Caco-2 (cell line): ENCODE measurements around the gene TNFAIP8L2. TPM values are rescaled to one million over a fixed set of nuclear protein-coding genes. Genes with fewer than 3 reads are reported as not detected.

Experiments
- BruUV-seq: library from RNA; stranded (reverse); fragments of 400-500 nt; replicated peaks from 2 replicates; lab custom pipeline; 2021; lab: Mats Ljungman, UMichigan
- CTCF ChIA-PET: fragments of 300-600 bp; sonication (Branson Sonifier 250); formaldehyde crosslinking; loops from one replicate; lab custom pipeline; 2022; ENCODE audit warnings: antibody characterized with exemption; lab: Charles Lee
- POLR2A ChIA-PET: fragments of 300-600 bp; sonication (Branson Sonifier 250); formaldehyde crosslinking; loops from one replicate; lab custom pipeline; 2022; ENCODE audit warnings: antibody characterized with exemption; lab: Charles Lee
- DNase-seq, 2 experiments: peaks; one replicate each; pipeline versions ENCODE4 v3.0.0 to v3.0.0-alpha.2; 2020 to 2022
- H3K27me3 ChIP-seq: replicated peaks from 2 replicates; pipeline ENCODE4 v1.6.0; 2011; ENCODE audit warnings: low read length; ENCODE audit not compliant: control insufficient read depth, insufficient read depth
- H3K36me3 ChIP-seq: 2 replicates; pipeline ENCODE4 v1.5.1; 2011; ENCODE audit warnings: low read length; ENCODE audit not compliant: control insufficient read depth, insufficient read depth
- H3K4me1 ChIP-seq: fragments of 250-450 bp; sonication (Bioruptor Pico); 2 replicates; pipeline ENCODE4 v1.5.1; 2020; ENCODE audit warnings: mild to moderate bottlenecking
- H3K4me3 ChIP-seq: 2 replicates; pipeline ENCODE4 v1.5.1; 2011; ENCODE audit warnings: low read depth, mild to moderate bottlenecking, control low read depth, low read length
- H3K9me3 ChIP-seq: fragments of 250-450 bp; sonication (Bioruptor Pico); 2 replicates; pipeline ENCODE4 v1.5.1; 2020; ENCODE audit warnings: mild to moderate bottlenecking, moderate library complexity
- H3K27ac Mint-ChIP-seq: one replicate; pipeline ENCODE4 v1.8.0; 2022; ENCODE audit warnings: mixed read lengths; ENCODE audit not compliant: unreplicated experiment
- H3K27me3 Mint-ChIP-seq: one replicate; pipeline ENCODE4 v1.8.0; 2022; ENCODE audit warnings: mixed read lengths; ENCODE audit not compliant: insufficient read depth, unreplicated experiment
- H3K36me3 Mint-ChIP-seq: one replicate; pipeline ENCODE4 v1.8.0; 2022; ENCODE audit warnings: mild to moderate bottlenecking, mixed read lengths; ENCODE audit not compliant: insufficient read depth, unreplicated experiment
- H3K4me1 Mint-ChIP-seq: one replicate; pipeline ENCODE4 v1.8.0; 2022; ENCODE audit warnings: low read depth, mixed read lengths; ENCODE audit not compliant: unreplicated experiment
- H3K4me3 Mint-ChIP-seq: one replicate; pipeline ENCODE4 v1.8.0; 2022; ENCODE audit warnings: mild to moderate bottlenecking, moderate library complexity, mixed read lengths; ENCODE audit not compliant: unreplicated experiment
- H3K9me3 Mint-ChIP-seq: one replicate; pipeline ENCODE4 v1.8.0; 2022; ENCODE audit warnings: mixed read lengths; ENCODE audit not compliant: unreplicated experiment
- intact Hi-C: fragments of 100-400 bp; cut with micrococcal nuclease; formaldehyde crosslinking; loops from one replicate; pipeline ENCODE4 v1.10.0; 2022; ENCODE audit not compliant: unreplicated experiment
- total RNA-seq: library from RNA; stranded (reverse); gene quantifications from 2 replicates; pipeline ENCODE4 v1.2.3, GENCODE V29; 2022
- TF ChIP-seq, protein P1 (sequence below), 2 experiments: fragments of 200-600 bp in 1 of 2; IDR thresholded peaks; 1 replicate in 1 of 2; 2 replicates in 1 of 2; pipeline versions ENCODE4 v1.5.1 to v1.8.0; 2011 to 2022; ENCODE audit warnings: antibody characterized with exemption in 1 of 2, control low read depth in 1 of 2, inconsistent platforms in 1 of 2, low read depth in 1 of 2, low read length in 1 of 2, mild to moderate bottlenecking in 1 of 2, moderate library complexity in 1 of 2; ENCODE audit not compliant: insufficient read depth in 1 of 2, severe bottlenecking in 1 of 2, unreplicated experiment in 1 of 2

Gene TNFAIP8L2
- total RNA-seq, 1 experiment from 2014 or later = not detected

DNA sequence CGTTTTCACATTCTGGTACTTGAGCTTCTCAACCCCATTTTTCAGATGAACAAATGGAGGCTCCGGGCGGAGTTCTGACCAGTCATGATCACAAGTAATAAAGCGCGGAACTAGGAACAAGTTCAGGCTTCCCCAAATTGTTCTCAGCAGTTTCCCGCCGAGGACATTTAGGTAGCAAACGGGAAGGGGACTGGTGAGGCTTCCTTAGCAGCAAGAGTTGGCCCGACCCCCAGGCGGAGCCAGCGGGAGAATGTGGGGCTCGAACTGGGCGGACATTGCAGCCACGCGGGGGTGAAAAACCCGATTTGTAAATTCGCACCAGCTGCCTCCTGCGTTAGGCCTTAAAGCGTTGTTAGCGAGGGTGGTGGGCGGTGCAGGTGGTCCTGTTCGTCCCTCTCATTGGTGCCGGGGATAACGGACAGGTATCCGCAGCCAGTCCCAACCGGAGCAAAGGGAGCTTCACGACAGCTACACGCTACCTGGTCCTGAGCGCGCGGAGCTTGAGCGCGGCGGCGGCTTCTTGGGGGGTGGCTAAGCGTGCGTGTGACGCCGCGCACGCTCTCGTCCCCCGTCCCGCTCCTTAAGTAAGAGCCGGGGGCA, 25.4 kb upstream of the TNFAIP8L2 start:
- H3K36me3 ChIP-seq = no peaks in the 10 kb centered on the region
- H3K36me3 Mint-ChIP-seq = peaks cover 7% of the 10 kb centered on the region
- no peaks in the 10 kb centered on the region for H3K27me3 ChIP-seq
- H3K4me1 ChIP-seq = peaks cover 5% of the 10 kb centered on the region; the same call in 1 of the 2 replicates
- H3K4me3 ChIP-seq = peak overlapping the region; percentile 32
- DNase-seq = peak; percentile 93 to 96
- no peaks in the 10 kb centered on the region for H3K4me1 Mint-ChIP-seq
- TF ChIP-seq, protein P1, sequence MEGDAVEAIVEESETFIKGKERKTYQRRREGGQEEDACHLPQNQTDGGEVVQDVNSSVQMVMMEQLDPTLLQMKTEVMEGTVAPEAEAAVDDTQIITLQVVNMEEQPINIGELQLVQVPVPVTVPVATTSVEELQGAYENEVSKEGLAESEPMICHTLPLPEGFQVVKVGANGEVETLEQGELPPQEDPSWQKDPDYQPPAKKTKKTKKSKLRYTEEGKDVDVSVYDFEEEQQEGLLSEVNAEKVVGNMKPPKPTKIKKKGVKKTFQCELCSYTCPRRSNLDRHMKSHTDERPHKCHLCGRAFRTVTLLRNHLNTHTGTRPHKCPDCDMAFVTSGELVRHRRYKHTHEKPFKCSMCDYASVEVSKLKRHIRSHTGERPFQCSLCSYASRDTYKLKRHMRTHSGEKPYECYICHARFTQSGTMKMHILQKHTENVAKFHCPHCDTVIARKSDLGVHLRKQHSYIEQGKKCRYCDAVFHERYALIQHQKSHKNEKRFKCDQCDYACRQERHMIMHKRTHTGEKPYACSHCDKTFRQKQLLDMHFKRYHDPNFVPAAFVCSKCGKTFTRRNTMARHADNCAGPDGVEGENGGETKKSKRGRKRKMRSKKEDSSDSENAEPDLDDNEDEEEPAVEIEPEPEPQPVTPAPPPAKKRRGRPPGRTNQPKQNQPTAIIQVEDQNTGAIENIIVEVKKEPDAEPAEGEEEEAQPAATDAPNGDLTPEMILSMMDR (IDR thresholded peaks at IDR 0.05; ENCODE audit: insufficient read depth in 1 of 2, low read depth in 1 of 2, low read length in 1 of 2, severe bottlenecking in 1 of 2, unreplicated experiment in 1 of 2) = no peak
- ChIA-PET CTCF (interaction anchor here (0.6 to 1.3 kb wide), 9 partner anchors 11 to 154 kb away, joined by 3 to 26 read pairs (median 4); partner anchors contain the start of gene CDC42SE1), POLR2A (interaction anchor here (0.5 to 1.0 kb wide), 8 partner anchors 9 to 501 kb away, joined by 3 to 7 read pairs (median 3); partner anchors contain the start of genes ENSA and VPS72)
- no peaks in the 10 kb centered on the region for H3K9me3 ChIP-seq
- H3K9me3 Mint-ChIP-seq = no peaks in the 10 kb centered on the region
- no TSS peak for BruUV-seq
- intact Hi-C loops = loop anchor here (2.0 kb wide), 1 partner anchor 16 kb away; the partner anchor contains the start of gene SEMA6C
- H3K27me3 Mint-ChIP-seq = no peaks in the 10 kb centered on the region
- peak overlapping the region; percentile 77 for H3K4me3 Mint-ChIP-seq
- H3K27ac Mint-ChIP-seq = peak overlapping the region; percentile 73

DNA sequence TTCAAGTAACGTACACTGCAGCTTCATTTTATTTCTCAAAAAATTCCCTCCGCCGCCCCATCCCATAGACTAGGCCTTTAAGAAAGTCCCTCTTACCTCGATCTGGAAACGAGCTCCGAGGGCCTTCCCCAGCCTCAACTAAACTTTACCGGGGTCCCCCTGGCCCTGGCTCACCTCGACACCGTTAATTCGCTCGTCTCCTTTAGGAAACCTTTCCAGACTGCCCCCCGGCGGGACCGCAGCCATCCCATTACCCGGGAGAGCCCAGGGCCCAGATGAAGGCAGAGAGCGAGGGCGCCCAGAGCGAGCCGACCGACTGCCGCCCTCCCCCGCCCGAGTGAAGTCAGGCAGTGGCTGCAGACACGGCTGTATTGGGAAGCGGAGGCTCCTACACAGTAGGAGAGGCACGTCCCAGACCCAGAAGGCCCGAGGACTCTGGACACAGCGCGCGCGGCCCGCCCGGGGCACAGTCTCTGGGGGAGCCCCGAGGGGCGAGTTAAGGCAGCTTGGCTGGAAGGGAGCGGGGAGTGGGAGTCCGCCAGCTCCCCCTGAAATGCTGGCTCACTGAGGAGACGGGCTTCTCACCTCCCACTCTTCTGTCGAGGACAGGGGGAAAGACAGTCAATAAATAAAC, 24.6 kb upstream of the TNFAIP8L2 start:
- peak in 1 of 2 experiments; percentile 25 for DNase-seq
- Mint-ChIP-seq H3K36me3 (peaks cover 7% of the 10 kb centered on the region), H3K27ac (peak overlapping the region; percentile 73), H3K9me3 (no peaks in the 10 kb centered on the region), H3K4me3 (peak overlapping the region; percentile 77), H3K4me1 (no peaks in the 10 kb centered on the region), H3K27me3 (no peaks in the 10 kb centered on the region)
- TF ChIP-seq, protein P1 (IDR thresholded peaks at IDR 0.05; ENCODE audit: insufficient read depth in 1 of 2, low read depth in 1 of 2, low read length in 1 of 2, severe bottlenecking in 1 of 2, unreplicated experiment in 1 of 2) = no peak
- POLR2A ChIA-PET = interaction anchor here (0.5 to 1.0 kb wide), 7 partner anchors 8 to 502 kb away, joined by 3 to 7 read pairs (median 3); partner anchors contain the start of genes ENSA and VPS72
- intact Hi-C loops = loop anchor here (2.0 kb wide), 1 partner anchor 15 kb away; the partner anchor contains the start of gene SEMA6C
- CTCF ChIA-PET = interaction anchor here (0.6 to 1.3 kb wide), 9 partner anchors 10 to 154 kb away, joined by 3 to 26 read pairs (median 4); partner anchors contain the start of gene CDC42SE1
- BruUV-seq = no TSS peak
- Histone ChIP-seq H3K36me3 (no peaks in the 10 kb centered on the region), H3K4me3 (peak overlapping the region; percentile 32), H3K27me3 (no peaks in the 10 kb centered on the region), H3K4me1 (peaks cover 5% of the 10 kb centered on the region; the same call in 1 of the 2 replicates), H3K9me3 (no peaks in the 10 kb centered on the region)

- BruUV-seq = no TSS peak
Measured at GRCh38 chr1:151132335-151133017, 24.0 kb upstream of the TNFAIP8L2 start.

More at GRCh38 chr1:151132335-151133017, 24.0 kb upstream of the TNFAIP8L2 start:
- CTCF ChIA-PET = interaction anchor here (1.2 kb wide), 1 partner anchor 9 kb away, joined by 4 read pairs; no protein-coding TSS in a partner anchor
- TF ChIP-seq, protein P1 (IDR thresholded peaks at IDR 0.05; ENCODE audit: insufficient read depth in 1 of 2, low read depth in 1 of 2, low read length in 1 of 2, severe bottlenecking in 1 of 2, unreplicated experiment in 1 of 2) = no peak
- Mint-ChIP-seq H3K27me3 (no peaks in the 10 kb centered on the region), H3K4me1 (no peaks in the 10 kb centered on the region), H3K4me3 (no peak overlapping the region), H3K36me3 (peaks cover 7% of the 10 kb centered on the region), H3K27ac (peak overlapping the region; percentile 73), H3K9me3 (no peaks in the 10 kb centered on the region)
- Histone ChIP-seq H3K36me3 (no peaks in the 10 kb centered on the region), H3K9me3 (no peaks in the 10 kb centered on the region), H3K4me1 (peaks cover 5% of the 10 kb centered on the region; the same call in 1 of the 2 replicates), H3K27me3 (no peaks in the 10 kb centered on the region), H3K4me3 (no peak overlapping the region)
- intact Hi-C loops = no loop called here
- POLR2A ChIA-PET = no interaction called here
- no peak for DNase-seq
